ENCODE measurements around the gene FGD4. TPM values are rescaled to one million over a fixed set of nuclear protein-coding genes. Genes with fewer than 3 reads are reported as not detected.
"Not testable (repeated sequence)": the region's sequence is repeated elsewhere in the genome, so short reads cannot be mapped to it uniquely, and the experiment has no call there.

FGD4 gene
- total RNA-seq, 4 donors from 2014 or later = 32.5 to 51.4 (median 38.8) TPM

DNA sequence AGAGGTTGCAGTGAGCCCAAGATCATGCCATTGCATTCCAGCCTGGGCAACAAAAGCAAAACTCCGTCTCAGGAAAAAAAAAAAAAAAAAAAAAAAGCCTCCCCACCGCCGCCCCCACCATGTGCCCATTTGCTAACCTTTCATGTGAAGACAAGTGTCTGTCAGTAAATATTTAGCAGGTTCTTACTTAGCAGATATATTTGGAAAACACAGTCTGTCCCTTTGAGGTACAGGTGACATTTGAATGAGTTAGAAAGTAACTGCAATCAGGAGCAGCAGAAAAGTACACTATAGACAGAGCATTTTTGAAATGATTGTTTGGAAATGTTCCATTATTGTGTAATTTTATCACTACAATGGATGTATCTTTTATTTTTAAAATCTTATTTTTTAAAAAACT lies 119.7 kb downstream of the FGD4 start:
- no peaks in the 10 kb centered on the region for H3K27me3 ChIP-seq
- no peak overlapping the region for H3K4me3 ChIP-seq (replicated peaks in 1 of 3)
- intact Hi-C loops (cut with DNase I) = no loop called here
- no peaks in the 10 kb centered on the region for H3K36me3 ChIP-seq
- H3K4me1 ChIP-seq = peaks cover 8 to 12% of the 10 kb centered on the region in 2 donors
- peak in 1 of 2 donors; percentile 23 for DNase-seq
- H3K27ac ChIP-seq = no peak overlapping the region
- no peaks in the 10 kb centered on the region for H3K9me3 ChIP-seq
- no peak for TF ChIP-seq POLR2A (IDR thresholded peaks at IDR 0.05)
- TF ChIP-seq, protein P1, sequence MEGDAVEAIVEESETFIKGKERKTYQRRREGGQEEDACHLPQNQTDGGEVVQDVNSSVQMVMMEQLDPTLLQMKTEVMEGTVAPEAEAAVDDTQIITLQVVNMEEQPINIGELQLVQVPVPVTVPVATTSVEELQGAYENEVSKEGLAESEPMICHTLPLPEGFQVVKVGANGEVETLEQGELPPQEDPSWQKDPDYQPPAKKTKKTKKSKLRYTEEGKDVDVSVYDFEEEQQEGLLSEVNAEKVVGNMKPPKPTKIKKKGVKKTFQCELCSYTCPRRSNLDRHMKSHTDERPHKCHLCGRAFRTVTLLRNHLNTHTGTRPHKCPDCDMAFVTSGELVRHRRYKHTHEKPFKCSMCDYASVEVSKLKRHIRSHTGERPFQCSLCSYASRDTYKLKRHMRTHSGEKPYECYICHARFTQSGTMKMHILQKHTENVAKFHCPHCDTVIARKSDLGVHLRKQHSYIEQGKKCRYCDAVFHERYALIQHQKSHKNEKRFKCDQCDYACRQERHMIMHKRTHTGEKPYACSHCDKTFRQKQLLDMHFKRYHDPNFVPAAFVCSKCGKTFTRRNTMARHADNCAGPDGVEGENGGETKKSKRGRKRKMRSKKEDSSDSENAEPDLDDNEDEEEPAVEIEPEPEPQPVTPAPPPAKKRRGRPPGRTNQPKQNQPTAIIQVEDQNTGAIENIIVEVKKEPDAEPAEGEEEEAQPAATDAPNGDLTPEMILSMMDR (IDR thresholded peaks at IDR 0.05) = no peak
- 53 to 59% methylated on average over 3 of the region's 3 CpGs for WGBS, 2 donors

DNA sequence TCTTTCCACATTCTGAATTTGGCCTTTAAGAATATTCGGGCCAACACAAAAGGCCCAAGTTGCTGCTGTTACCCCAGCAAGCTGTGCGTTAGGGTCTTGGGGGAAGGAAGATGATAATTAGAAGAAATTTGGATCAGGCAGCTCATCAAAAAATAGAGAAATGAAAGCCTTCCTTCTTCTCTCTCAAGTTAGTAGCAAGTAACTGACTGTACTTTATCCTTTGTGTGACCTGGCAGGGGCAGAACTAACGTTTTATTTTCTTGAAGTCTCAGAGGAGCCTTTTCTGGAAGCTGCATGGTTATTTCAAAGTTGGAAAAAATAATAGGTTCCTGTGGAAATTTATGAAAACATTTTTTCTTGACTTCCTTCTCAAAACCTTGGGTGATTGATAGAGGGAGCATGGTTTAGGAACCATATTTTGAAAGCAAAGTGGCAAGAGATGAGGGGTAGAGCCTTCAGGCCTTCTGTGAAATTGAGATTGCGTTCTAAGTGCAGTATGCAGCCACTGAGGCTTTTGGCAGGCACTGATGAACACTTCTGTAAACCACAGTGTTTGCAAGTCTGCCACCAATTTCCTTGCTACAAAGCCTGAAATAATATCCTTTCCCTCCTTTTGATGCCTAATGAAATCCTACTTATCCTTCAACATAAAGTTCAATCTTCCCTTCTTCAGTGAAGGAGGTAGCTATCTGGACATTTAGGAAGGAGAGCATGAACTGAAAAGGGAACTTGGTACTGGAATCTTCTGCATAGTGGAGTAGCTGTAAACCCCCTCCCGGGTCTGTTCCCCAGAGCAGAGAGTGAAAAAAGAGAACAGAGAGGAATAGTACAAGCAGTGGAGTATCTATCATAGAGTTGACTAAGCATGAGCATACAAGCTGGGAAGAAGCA lies 123.2 kb downstream of the FGD4 start:
- Histone ChIP-seq H3K36me3 (no peaks in the 10 kb centered on the region), H3K27me3 (no peaks in the 10 kb centered on the region), H3K4me1 (peaks cover 8 to 12% of the 10 kb centered on the region in 2 donors), H3K9me3 (no peaks in the 10 kb centered on the region), H3K27ac (peak overlapping the region in 2 of 3 donors; percentile 44 to 50), H3K4me3 (replicated peaks in 1 of 3) (no peak overlapping the region)
- WGBS, 2 donors = 48 to 61% methylated on average over 5 of the region's 5 CpGs
- no peak for TF ChIP-seq POLR2A (IDR thresholded peaks at IDR 0.05)
- TF ChIP-seq, protein P1 (IDR thresholded peaks at IDR 0.05) = no peak
- intact Hi-C loops (cut with DNase I) = no loop called here
- DNase-seq = no peak

DNA sequence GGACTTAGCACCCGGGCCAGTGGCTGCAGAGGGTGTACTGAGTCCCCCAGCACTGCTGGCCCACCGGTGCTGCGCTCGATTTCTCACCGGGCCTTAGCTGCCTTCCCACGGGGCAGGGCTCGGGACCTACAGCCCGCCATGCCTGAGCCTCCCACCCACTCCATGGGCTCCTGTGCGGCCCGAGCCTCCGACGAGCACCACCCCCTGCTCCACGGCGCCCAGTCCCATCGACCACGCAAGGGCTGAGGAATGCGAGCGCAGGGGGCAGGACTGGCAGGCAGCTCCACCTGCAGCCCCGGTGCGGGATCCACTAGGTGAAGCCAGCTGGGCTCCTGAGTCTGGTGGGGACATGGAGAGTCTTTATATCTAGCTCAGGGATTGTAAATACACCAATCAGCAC lies 126.4 kb downstream of the FGD4 start:
- intact Hi-C loops (cut with DNase I); H3K9me3 ChIP-seq; H3K27ac ChIP-seq; H3K4me3 ChIP-seq (replicated peaks in 1 of 3); H3K27me3 ChIP-seq; DNase-seq; H3K36me3 ChIP-seq: not testable (repeated sequence)
- peaks cover 4 to 16% of the 10 kb centered on the region in 2 donors for H3K4me1 ChIP-seq
- 100% methylated on average over 3 of the region's 20 CpGs; no CpG with 5 or more reads in 1 of the 2 donors for whole genome bisulfite sequencing, 2 donors

DNA sequence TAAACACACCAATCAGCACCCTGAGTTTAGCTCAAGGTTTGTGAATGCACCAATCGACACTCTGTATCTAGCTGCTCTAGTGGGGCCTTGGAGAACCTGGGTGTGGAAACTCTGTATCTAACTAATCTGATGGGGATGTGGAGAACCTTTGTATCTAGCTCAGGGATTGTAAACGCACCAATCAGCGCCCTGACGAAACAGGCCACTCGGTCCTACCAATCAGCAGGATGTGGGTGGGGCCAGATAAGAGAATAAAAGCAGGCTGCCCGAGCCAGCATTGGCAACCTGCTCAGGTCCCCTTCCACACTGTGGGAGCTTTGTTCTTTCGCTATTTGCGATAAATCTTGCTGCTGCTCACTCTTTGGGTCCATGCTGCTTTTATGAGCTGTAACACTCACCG lies 127.0 kb downstream of the FGD4 start:
- H3K36me3 ChIP-seq; DNase-seq; H3K27me3 ChIP-seq; H3K9me3 ChIP-seq; H3K4me3 ChIP-seq (replicated peaks in 1 of 3); H3K27ac ChIP-seq; intact Hi-C loops (cut with DNase I): not testable (repeated sequence)
- WGBS, 2 donors = 91 to 96% methylated on average over 5 to 9 of the region's 9 CpGs
- H3K4me1 ChIP-seq = peaks cover 4 to 16% of the 10 kb centered on the region in 2 donors

DNA sequence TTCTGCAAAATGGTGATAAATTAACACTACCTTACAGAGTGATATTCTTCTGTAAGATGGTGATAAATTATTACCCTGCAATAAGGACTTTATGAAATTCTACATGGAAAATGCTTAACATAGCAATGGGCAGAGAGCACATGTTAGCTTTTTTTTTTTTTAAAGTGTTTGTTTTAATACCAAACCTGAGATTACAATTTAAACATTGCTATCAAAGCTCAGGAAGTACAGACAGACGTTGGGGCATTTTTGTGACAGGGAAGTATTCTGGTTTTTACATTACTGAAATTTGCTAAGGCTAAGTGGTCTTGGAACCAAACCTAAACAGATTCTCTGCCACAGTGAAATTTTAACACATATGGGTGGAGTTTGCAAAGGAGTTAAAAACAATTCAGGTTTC lies 133.1 kb downstream of the FGD4 start:
- 26 to 27% methylated on average over 1 of the region's 1 CpG for WGBS, 2 donors
- Histone ChIP-seq H3K36me3 (no peaks in the 10 kb centered on the region), H3K4me3 (replicated peaks in 1 of 3) (no peak overlapping the region), H3K27me3 (no peaks in the 10 kb centered on the region), H3K4me1 (peaks cover 24 to 41% of the 10 kb centered on the region in 2 donors), H3K27ac (peak overlapping the region in 1 of 3 donors; percentile 87), H3K9me3 (no peaks in the 10 kb centered on the region)
- DNase-seq = no peak
- no peak for TF ChIP-seq POLR2A (IDR thresholded peaks at IDR 0.05)
- TF ChIP-seq, protein P1 (IDR thresholded peaks at IDR 0.05) = no peak
- intact Hi-C loops (cut with DNase I) = no loop called here

DNA sequence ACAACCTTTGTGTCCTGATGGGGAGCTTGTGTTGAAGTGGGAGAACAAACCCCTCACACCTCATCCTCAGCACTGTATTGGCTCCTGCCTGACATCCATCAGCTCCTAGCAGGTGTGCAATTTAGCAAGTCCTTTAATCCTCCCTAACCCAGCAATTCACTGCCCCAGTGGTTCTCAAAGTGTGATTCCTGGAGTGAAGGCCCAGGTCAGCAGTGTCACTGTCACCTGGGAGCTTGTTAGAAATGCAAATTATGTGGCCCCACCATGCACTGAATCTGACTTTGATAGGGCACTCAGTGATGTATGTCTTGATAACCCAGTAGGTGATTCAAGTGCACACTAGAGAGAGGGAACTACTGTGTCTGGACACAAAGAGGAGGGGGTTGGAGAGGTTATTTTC lies 133.6 kb downstream of the FGD4 start:
- H3K27ac ChIP-seq = peak overlapping the region in 1 of 3 donors; percentile 87

DNA sequence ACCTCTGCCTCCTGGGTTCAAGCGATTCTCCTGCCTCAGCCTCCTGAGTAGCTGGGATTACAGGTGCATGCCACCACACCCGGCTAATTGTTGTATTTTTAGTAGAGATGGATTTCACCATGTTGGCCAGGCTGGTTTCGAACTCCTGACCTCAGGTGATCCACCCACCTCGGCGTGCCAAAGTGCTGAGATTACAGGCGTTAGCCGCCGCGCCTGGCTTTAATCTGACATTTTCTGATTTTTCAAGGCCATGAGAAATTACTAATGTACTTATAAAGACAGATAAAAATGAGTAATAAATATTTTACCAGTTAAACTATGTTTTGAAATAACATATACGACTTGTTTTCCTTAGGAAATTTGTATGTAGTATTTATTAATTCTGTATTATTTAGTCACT lies 134.1 kb downstream of the FGD4 start:
- WGBS, 2 donors = 91 to 94% methylated on average over 10 of the region's 10 CpGs
- H3K4me3 ChIP-seq (replicated peaks in 1 of 3); DNase-seq; intact Hi-C loops (cut with DNase I); H3K36me3 ChIP-seq; H3K27me3 ChIP-seq; H3K9me3 ChIP-seq: not testable (repeated sequence)
- Histone ChIP-seq H3K27ac (peak overlapping the region; percentile 83 to 87 (median 87)), H3K4me1 (peaks cover 24 to 41% of the 10 kb centered on the region in 2 donors)

More for the DNA sequence above, 133.6 kb downstream of the FGD4 start:
- no peak for DNase-seq
- Histone ChIP-seq H3K27me3 (no peaks in the 10 kb centered on the region), H3K36me3 (no peaks in the 10 kb centered on the region), H3K9me3 (no peaks in the 10 kb centered on the region), H3K4me1 (peaks cover 24 to 41% of the 10 kb centered on the region in 2 donors), H3K4me3 (replicated peaks in 1 of 3) (no peak overlapping the region)
- intact Hi-C loops (cut with DNase I) = no loop called here
- no peak for TF ChIP-seq POLR2A (IDR thresholded peaks at IDR 0.05)
- TF ChIP-seq, protein P1 (IDR thresholded peaks at IDR 0.05) = no peak
